ENCODE data around the gene CNDP2.
A peak's percentile ranks its signal among the peaks of the same experiment; 100 is the strongest.

Gene CNDP2

DNA sequence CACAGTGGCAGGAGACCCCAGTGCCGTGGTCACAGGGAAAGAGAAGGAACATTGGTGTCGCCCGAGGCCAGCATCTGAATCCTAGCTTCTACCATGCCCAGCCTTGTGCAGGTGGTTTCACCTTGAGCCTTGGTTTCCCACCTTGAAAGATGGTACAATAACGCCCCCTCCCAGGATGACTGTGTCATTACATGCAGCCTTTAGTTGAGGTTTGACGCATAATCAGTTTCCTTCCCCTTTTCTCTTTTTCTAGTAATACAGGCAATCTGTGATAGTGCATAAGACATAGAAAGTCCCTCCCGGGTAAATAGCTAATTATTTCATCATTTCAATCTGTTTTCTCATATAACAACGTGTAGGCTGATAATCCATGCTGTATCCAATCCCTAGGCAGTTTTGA is 71.7 kb downstream of the CNDP2 start:
- Histone ChIP-seq H3K4me1 (ENCODE audit: insufficient read depth, low read length, severe bottlenecking) (no peaks in the 10 kb centered on the region), H2AFZ (ENCODE audit: low read length) (no peak overlapping the region), H3K9me2 (ENCODE audit: low read depth, low read length) (no peaks in the 10 kb centered on the region), H3K9ac (ENCODE audit: low read length) (no peak overlapping the region), H4K20me1 (ENCODE audit: insufficient read depth, low read length) (no peaks in the 10 kb centered on the region), H3K4me3 (ENCODE audit: low read depth, low read length, poor library complexity, severe bottlenecking) (no peak overlapping the region), H3K36me3 (ENCODE audit: insufficient read depth, low read length) (no peaks in the 10 kb centered on the region), H3K4me2 (ENCODE audit: low read length) (no peak overlapping the region), H3K27ac (ENCODE audit: low read depth, low read length, poor library complexity, severe bottlenecking) (no peak overlapping the region), H3K27me3 (ENCODE audit: insufficient read depth, low read length) (no peaks in the 10 kb centered on the region; the same call in 1 of the 2 replicates), H3F3A (ENCODE audit: insufficient read depth, low read length) (no peaks in the 10 kb centered on the region), H3K79me2 (ENCODE audit: insufficient read depth, low read length) (no peaks in the 10 kb centered on the region), H3K9me3 (ENCODE audit: low read length) (no peaks in the 10 kb centered on the region)
- TF ChIP-seq, protein P1, sequence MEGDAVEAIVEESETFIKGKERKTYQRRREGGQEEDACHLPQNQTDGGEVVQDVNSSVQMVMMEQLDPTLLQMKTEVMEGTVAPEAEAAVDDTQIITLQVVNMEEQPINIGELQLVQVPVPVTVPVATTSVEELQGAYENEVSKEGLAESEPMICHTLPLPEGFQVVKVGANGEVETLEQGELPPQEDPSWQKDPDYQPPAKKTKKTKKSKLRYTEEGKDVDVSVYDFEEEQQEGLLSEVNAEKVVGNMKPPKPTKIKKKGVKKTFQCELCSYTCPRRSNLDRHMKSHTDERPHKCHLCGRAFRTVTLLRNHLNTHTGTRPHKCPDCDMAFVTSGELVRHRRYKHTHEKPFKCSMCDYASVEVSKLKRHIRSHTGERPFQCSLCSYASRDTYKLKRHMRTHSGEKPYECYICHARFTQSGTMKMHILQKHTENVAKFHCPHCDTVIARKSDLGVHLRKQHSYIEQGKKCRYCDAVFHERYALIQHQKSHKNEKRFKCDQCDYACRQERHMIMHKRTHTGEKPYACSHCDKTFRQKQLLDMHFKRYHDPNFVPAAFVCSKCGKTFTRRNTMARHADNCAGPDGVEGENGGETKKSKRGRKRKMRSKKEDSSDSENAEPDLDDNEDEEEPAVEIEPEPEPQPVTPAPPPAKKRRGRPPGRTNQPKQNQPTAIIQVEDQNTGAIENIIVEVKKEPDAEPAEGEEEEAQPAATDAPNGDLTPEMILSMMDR (IDR thresholded peaks at IDR 0.05; ENCODE audit: low read length), result peak; percentile 49; the same call in 1 of the 2 replicates
- TF ChIP-seq EZH2 (IDR thresholded peaks at IDR 0.05; ENCODE audit: borderline replicate concordance, low read length), result no peak

DNA sequence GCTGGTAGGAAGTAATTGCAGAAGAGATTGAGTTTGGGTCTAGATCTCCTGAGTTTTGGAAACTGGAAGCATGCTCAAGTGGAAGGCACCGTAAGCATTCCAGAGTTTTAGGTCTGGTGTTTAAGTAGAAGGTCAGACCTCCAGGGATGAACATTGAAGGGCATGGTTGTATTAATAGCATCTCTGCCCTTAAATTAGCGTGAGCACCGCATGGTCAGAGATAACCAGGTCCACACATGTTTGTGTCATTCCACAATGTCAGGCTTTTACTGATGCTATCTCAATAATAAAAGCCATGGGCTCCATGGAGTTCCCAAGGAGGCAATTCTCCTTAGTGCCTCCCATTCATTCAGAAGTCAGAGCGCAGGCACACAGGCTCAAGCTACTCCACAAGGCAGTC is 73.2 kb downstream of the CNDP2 start:
- Histone ChIP-seq H3K27me3 (ENCODE audit: insufficient read depth, low read length) (no peaks in the 10 kb centered on the region; the same call in 1 of the 2 replicates), H3K36me3 (ENCODE audit: insufficient read depth, low read length) (no peaks in the 10 kb centered on the region), H3K4me1 (ENCODE audit: insufficient read depth, low read length, severe bottlenecking) (no peaks in the 10 kb centered on the region), H3K9ac (ENCODE audit: low read length) (no peak overlapping the region), H3F3A (ENCODE audit: insufficient read depth, low read length) (no peaks in the 10 kb centered on the region), H3K27ac (ENCODE audit: low read depth, low read length, poor library complexity, severe bottlenecking) (no peak overlapping the region), H3K4me3 (ENCODE audit: low read depth, low read length, poor library complexity, severe bottlenecking) (no peak overlapping the region), H3K4me2 (ENCODE audit: low read length) (no peak overlapping the region), H3K9me2 (ENCODE audit: low read depth, low read length) (no peaks in the 10 kb centered on the region), H3K9me3 (ENCODE audit: low read length) (no peaks in the 10 kb centered on the region), H3K79me2 (ENCODE audit: insufficient read depth, low read length) (no peaks in the 10 kb centered on the region), H4K20me1 (ENCODE audit: insufficient read depth, low read length) (no peaks in the 10 kb centered on the region), H2AFZ (ENCODE audit: low read length) (no peak overlapping the region)
- TF ChIP-seq, protein P1 (IDR thresholded peaks at IDR 0.05; ENCODE audit: low read length), result no peak

DNA sequence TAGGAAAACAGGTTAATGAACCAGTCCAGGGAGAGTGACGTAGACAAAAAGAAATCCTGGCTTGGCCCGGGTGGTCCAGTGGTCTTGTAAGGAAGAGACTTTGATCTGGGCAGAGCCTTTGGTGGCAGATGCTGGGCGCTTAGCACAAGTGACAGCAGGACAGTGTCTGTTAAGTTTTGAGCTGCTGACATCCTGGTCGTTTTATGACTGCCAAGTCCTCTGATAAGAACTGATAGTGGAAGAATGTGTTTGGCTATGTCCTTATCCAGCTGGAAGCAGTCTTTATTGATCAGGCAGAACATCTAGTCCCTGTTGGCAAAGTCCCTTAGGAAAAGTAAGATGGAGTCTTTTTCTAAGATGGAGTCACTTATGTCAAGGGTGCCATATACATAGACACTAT is 74.1 kb downstream of the CNDP2 start:
- Histone ChIP-seq H4K20me1 (ENCODE audit: insufficient read depth, low read length) (no peaks in the 10 kb centered on the region), H3K9ac (ENCODE audit: low read length) (no peak overlapping the region)

DNA sequence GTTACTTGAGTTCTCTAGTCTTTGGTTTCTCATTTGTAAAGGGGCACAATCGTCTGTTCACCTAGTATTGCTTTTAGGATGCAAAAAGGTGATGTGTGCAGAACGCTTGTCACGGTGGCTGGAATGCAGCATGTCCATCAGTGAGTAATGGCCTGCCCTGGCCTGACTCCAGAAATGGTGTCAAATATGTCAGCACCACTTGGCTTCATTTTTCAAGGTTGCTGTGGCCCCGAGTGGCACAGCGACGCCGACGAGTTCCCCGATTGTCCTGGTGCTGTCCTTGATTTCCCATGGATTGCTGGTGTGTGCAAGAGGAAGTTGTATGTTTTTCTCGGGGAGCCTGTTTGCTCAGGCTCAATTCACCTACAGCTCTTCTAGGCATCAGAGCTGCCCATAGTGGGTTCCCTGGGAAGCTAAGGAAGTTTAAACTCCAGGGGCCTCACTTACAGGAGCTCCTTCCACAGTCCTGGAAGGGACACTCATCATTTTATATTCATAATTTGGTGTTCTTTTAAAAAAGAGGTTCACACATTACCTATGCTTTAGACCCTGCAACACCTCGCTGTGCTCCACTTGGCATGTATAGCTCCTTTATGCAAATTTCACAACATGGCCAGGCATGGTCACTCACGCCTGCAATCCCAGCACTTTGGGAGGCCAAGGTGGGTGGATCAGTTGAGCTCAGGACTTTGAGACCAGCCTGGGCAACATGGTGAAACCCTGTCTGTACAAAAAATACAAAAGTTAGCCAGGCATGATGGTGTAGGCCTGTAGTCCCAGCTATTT is 75.9 kb downstream of the CNDP2 start:
- Histone ChIP-seq H3K4me3 (ENCODE audit: low read depth, low read length, poor library complexity, severe bottlenecking) (no peak overlapping the region), H3K79me2 (ENCODE audit: insufficient read depth, low read length) (no peaks in the 10 kb centered on the region), H3K27ac (ENCODE audit: low read depth, low read length, poor library complexity, severe bottlenecking) (no peak overlapping the region), H3K4me2 (ENCODE audit: low read length) (no peak overlapping the region), H3F3A (ENCODE audit: insufficient read depth, low read length) (no peaks in the 10 kb centered on the region), H4K20me1 (ENCODE audit: insufficient read depth, low read length) (no peaks in the 10 kb centered on the region), H3K36me3 (ENCODE audit: insufficient read depth, low read length) (no peaks in the 10 kb centered on the region), H3K9me3 (ENCODE audit: low read length) (no peaks in the 10 kb centered on the region), H3K4me1 (ENCODE audit: insufficient read depth, low read length, severe bottlenecking) (no peaks in the 10 kb centered on the region), H3K9ac (ENCODE audit: low read length) (no peak overlapping the region), H3K9me2 (ENCODE audit: low read depth, low read length) (no peaks in the 10 kb centered on the region), H3K27me3 (ENCODE audit: insufficient read depth, low read length) (no peaks in the 10 kb centered on the region), H2AFZ (ENCODE audit: low read length) (no peak overlapping the region)
- TF ChIP-seq, protein P1 (IDR thresholded peaks at IDR 0.05; ENCODE audit: low read length), result no peak
- no peak for TF ChIP-seq EZH2 (IDR thresholded peaks at IDR 0.05; ENCODE audit: borderline replicate concordance, low read length)

More for the DNA sequence above, 74.1 kb downstream of the CNDP2 start:
- Histone ChIP-seq H3K36me3 (ENCODE audit: insufficient read depth, low read length) (no peaks in the 10 kb centered on the region), H3K9me3 (ENCODE audit: low read length) (no peaks in the 10 kb centered on the region), H3K4me2 (ENCODE audit: low read length) (no peak overlapping the region), H3K9me2 (ENCODE audit: low read depth, low read length) (no peaks in the 10 kb centered on the region), H3K79me2 (ENCODE audit: insufficient read depth, low read length) (no peaks in the 10 kb centered on the region), H3F3A (ENCODE audit: insufficient read depth, low read length) (no peaks in the 10 kb centered on the region), H3K4me3 (ENCODE audit: low read depth, low read length, poor library complexity, severe bottlenecking) (no peak overlapping the region), H3K27ac (ENCODE audit: low read depth, low read length, poor library complexity, severe bottlenecking) (no peak overlapping the region), H3K27me3 (ENCODE audit: insufficient read depth, low read length) (no peaks in the 10 kb centered on the region; the same call in 1 of the 2 replicates), H2AFZ (ENCODE audit: low read length) (no peak overlapping the region), H3K4me1 (ENCODE audit: insufficient read depth, low read length, severe bottlenecking) (no peaks in the 10 kb centered on the region)
- no peak for TF ChIP-seq EZH2 (IDR thresholded peaks at IDR 0.05; ENCODE audit: borderline replicate concordance, low read length)

All from OCI-LY1 (cell line).